Measurements from ENCODE around the gene GARIN1A.
"Not testable (repeated sequence)": the region's sequence is repeated elsewhere in the genome, so short reads cannot be mapped to it uniquely, and the experiment has no call there.

GARIN1A gene

GRCh38 chr7:128672927-128673517 is 930 bp downstream of the GARIN1A start:
- peak; percentile 50 for TF ChIP-seq CTCF (IDR thresholded peaks at IDR 0.05)
- H3K4me1 Mint-ChIP-seq, result no peaks in the 10 kb centered on the region
- peaks cover 29% of the 10 kb centered on the region for H3K27me3 Mint-ChIP-seq (ENCODE audit: low read depth, poor library complexity)
- H3K27ac Mint-ChIP-seq, result no peak overlapping the region
- H3K9me3 Mint-ChIP-seq, result no peaks in the 10 kb centered on the region
- DNase-seq, result peak; percentile 41
- no peaks in the 10 kb centered on the region for H3K36me3 Mint-ChIP-seq (ENCODE audit: low read depth)
- no peak overlapping the region for H3K4me3 Mint-ChIP-seq

- H3K4me3 Mint-ChIP-seq, result no peak overlapping the region
- no peak for TF ChIP-seq CTCF (IDR thresholded peaks at IDR 0.05)
- H3K36me3 Mint-ChIP-seq (ENCODE audit: low read depth), result no peaks in the 10 kb centered on the region
- H3K27ac Mint-ChIP-seq, result no peak overlapping the region
- DNase-seq, result no peak
- peaks cover 29% of the 10 kb centered on the region for H3K27me3 Mint-ChIP-seq (ENCODE audit: low read depth, poor library complexity)
- no peaks in the 10 kb centered on the region for H3K4me1 Mint-ChIP-seq
- H3K9me3 Mint-ChIP-seq, result no peaks in the 10 kb centered on the region
These were observed 1.5 kb downstream of the GARIN1A start for GRCh38 chr7:128673571-128673970.

GRCh38 chr7:128676665-128677064 is 4.6 kb downstream of the GARIN1A start:
- H3K4me1 Mint-ChIP-seq, result no peaks in the 10 kb centered on the region
- no peak for TF ChIP-seq CTCF (IDR thresholded peaks at IDR 0.05)
- H3K9me3 Mint-ChIP-seq, result no peaks in the 10 kb centered on the region
- H3K27ac Mint-ChIP-seq, result no peak overlapping the region
- peaks cover 37% of the 10 kb centered on the region for H3K27me3 Mint-ChIP-seq (ENCODE audit: low read depth, poor library complexity)
- H3K36me3 Mint-ChIP-seq (ENCODE audit: low read depth), result no peaks in the 10 kb centered on the region
- DNase-seq, result no peak
- no peak overlapping the region for H3K4me3 Mint-ChIP-seq

- H3K36me3 Mint-ChIP-seq (ENCODE audit: low read depth), result no peaks in the 10 kb centered on the region
- no peak for DNase-seq
- TF ChIP-seq CTCF (IDR thresholded peaks at IDR 0.05), result no peak
- H3K4me3 Mint-ChIP-seq, result no peak overlapping the region
- no peaks in the 10 kb centered on the region for H3K9me3 Mint-ChIP-seq
- no peaks in the 10 kb centered on the region for H3K4me1 Mint-ChIP-seq
- no peak overlapping the region for H3K27ac Mint-ChIP-seq
- H3K27me3 Mint-ChIP-seq (ENCODE audit: low read depth, poor library complexity), result peaks cover 22% of the 10 kb centered on the region
These were observed 7.8 kb downstream of the GARIN1A start for GRCh38 chr7:128679920-128680319.

- Mint-ChIP-seq H3K36me3 (ENCODE audit: low read depth) (peaks cover 2% of the 10 kb centered on the region), H3K9me3 (no peaks in the 10 kb centered on the region), H3K4me1 (no peaks in the 10 kb centered on the region), H3K4me3 (no peak overlapping the region), H3K27ac (no peak overlapping the region), H3K27me3 (ENCODE audit: low read depth, poor library complexity) (peaks cover 11% of the 10 kb centered on the region)
- no peak for DNase-seq
- no peak for TF ChIP-seq CTCF (IDR thresholded peaks at IDR 0.05)
These were observed 9.9 kb downstream of the GARIN1A start for GRCh38 chr7:128681794-128682537.

GRCh38 chr7:128683270-128683669 is 11.2 kb downstream of the GARIN1A start:
- not testable (repeated sequence) for H3K4me3 Mint-ChIP-seq; H3K27ac Mint-ChIP-seq; H3K4me1 Mint-ChIP-seq; H3K36me3 Mint-ChIP-seq (ENCODE audit: low read depth); H3K9me3 Mint-ChIP-seq; DNase-seq
- peaks cover 14% of the 10 kb centered on the region for H3K27me3 Mint-ChIP-seq (ENCODE audit: low read depth, poor library complexity)

- H3K4me1 Mint-ChIP-seq; H3K9me3 Mint-ChIP-seq; H3K4me3 Mint-ChIP-seq; H3K36me3 Mint-ChIP-seq (ENCODE audit: low read depth); DNase-seq; H3K27ac Mint-ChIP-seq: not testable (repeated sequence)
- H3K27me3 Mint-ChIP-seq (ENCODE audit: low read depth, poor library complexity), result peaks cover 14% of the 10 kb centered on the region
These were observed 11.6 kb downstream of the GARIN1A start for GRCh38 chr7:128683738-128684137.

Data from nephron progenitor cell (in vitro differentiated cells).